Progenitor cell of endocrine pancreas (in vitro differentiated cells): ENCODE measurements around the gene MTX3. TPM values are rescaled to one million over a fixed set of nuclear protein-coding genes. Genes with fewer than 3 reads are reported as not detected.

Experiments
- DNase-seq: peaks from one replicate; pipeline ENCODE4 v3.0.0; 2021; ENCODE audit warnings: low spot score; ENCODE audit not compliant: unreplicated experiment
- H3K27ac Mint-ChIP-seq: 2 replicates; pipeline ENCODE4 v1.8.0; 2021; ENCODE audit warnings: mild to moderate bottlenecking, moderate library complexity, mixed read lengths
- H3K27me3 Mint-ChIP-seq: 2 replicates; pipeline ENCODE4 v1.8.0; 2021; ENCODE audit warnings: mixed read lengths
- H3K36me3 Mint-ChIP-seq: 2 replicates; pipeline ENCODE4 v1.8.0; 2022; ENCODE audit warnings: mixed read lengths; ENCODE audit not compliant: insufficient read depth
- H3K4me1 Mint-ChIP-seq: 2 replicates; pipeline ENCODE4 v1.8.0; 2021; ENCODE audit warnings: low read depth, mixed read lengths
- H3K4me3 Mint-ChIP-seq: 2 replicates; pipeline ENCODE4 v1.8.0; 2021; ENCODE audit warnings: low read depth, mild to moderate bottlenecking, moderate library complexity, mixed read lengths
- H3K9me3 Mint-ChIP-seq: 2 replicates; pipeline ENCODE4 v1.8.0; 2021; ENCODE audit warnings: low read depth, mixed read lengths
- CTCF ChIP-seq: fragments of 200-600 bp; sonication (generic); IDR thresholded peaks from one replicate; pipeline ENCODE4 v1.5.0; 2021; ENCODE audit warnings: antibody characterized with exemption, mild to moderate bottlenecking; ENCODE audit not compliant: unreplicated experiment
- total RNA-seq: library from RNA; stranded (reverse); gene quantifications from 2 replicates; pipeline ENCODE4 v1.2.1, GENCODE V29; 2021

Gene MTX3
- total RNA-seq, 1 donor from 2014 or later, result 24.7 TPM

- H3K27ac Mint-ChIP-seq, result peak within 1 kb of the TSS; percentile 33
- peak within 1 kb of the TSS; percentile 71 for H3K4me3 Mint-ChIP-seq
- no peak for DNase-seq
- no peaks in the 10 kb centered on the region for H3K36me3 Mint-ChIP-seq
- peaks cover 2% of the 10 kb centered on the region for H3K4me1 Mint-ChIP-seq
- no peaks in the 10 kb centered on the region for H3K9me3 Mint-ChIP-seq
- no peak for TF ChIP-seq CTCF
- peaks cover 63% of the 10 kb centered on the region for H3K27me3 Mint-ChIP-seq
Observed at GRCh38 chr5:80034962-80035821, 44.1 kb upstream of the MTX3 start, which contains the start of gene THBS4. THBS4 (plus strand) TSS chr5:80035348; CDS start chr5:80035538, 190 bp downstream.

DNA sequence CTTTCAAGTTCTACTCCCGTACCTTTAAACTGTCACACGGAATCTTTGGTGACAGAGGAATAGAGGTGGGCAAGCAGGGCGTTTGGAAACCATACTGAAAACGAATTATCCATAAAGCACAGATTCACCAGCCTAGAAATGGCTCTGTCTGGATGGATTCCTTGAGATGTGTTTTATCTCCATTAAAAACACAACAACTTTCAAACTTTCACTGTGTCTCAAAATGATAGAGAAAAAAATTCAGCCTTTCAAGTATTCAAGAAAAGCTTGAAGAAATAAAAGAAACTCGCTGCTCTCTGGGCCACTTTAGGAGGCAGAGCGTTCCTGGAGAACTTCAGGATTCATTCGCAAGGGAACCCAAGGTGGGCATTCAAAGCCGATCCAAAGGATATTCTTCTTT lies 43.5 kb upstream of the MTX3 start:
- H3K27me3 Mint-ChIP-seq, result peaks cover 58% of the 10 kb centered on the region
- H3K4me3 Mint-ChIP-seq, result peak overlapping the region; percentile 71
- H3K36me3 Mint-ChIP-seq, result no peaks in the 10 kb centered on the region
- no peak for TF ChIP-seq CTCF
- H3K4me1 Mint-ChIP-seq, result peaks cover 2% of the 10 kb centered on the region
- DNase-seq, result no peak
- H3K9me3 Mint-ChIP-seq, result no peaks in the 10 kb centered on the region
- no peak overlapping the region for H3K27ac Mint-ChIP-seq

DNA sequence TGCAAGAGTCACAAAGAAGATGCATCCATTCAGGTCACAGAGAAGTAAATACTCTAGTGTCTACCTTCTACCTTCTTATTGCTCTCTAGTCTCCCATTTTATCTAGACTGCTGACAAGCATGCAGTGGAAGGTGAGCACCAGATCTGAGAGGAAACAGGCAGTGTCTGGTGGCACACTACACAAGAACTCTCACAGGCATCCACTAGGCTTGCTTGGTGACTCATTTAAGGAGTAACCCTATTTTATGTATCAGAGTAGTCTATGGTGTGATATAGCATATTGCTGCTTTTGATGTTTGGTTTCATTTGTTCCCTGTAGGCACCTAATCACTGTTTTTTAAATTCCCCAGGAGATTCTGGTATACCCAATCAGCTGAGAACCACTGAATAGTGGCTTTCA lies 42.5 kb upstream of the MTX3 start:
- Mint-ChIP-seq H3K4me3 (no peak overlapping the region), H3K9me3 (no peaks in the 10 kb centered on the region), H3K4me1 (peaks cover 3% of the 10 kb centered on the region), H3K27ac (no peak overlapping the region), H3K27me3 (peaks cover 58% of the 10 kb centered on the region), H3K36me3 (no peaks in the 10 kb centered on the region)
- TF ChIP-seq CTCF, result no peak
- no peak for DNase-seq

DNA sequence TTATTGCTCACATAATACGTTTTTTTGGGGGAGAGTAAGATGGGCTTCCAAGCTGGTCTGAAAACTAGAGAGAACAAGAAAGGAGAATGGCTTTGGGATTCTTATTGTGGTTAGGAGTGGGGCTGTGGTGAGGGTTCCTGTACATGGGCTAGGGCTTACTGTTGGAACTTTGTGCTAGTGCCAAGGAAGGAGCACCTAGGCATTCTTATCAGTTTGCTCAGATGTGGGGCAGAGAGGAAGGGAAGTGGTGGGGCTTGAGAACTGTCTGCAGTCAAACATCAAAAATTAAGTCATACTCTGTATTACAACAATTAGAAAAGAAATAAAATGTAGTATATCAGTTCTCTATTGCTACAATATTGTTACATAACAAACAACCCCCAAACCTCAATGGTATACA lies 40.0 kb upstream of the MTX3 start:
- no peak for DNase-seq
- H3K9me3 Mint-ChIP-seq, result no peaks in the 10 kb centered on the region
- H3K4me1 Mint-ChIP-seq, result peaks cover 10% of the 10 kb centered on the region
- no peaks in the 10 kb centered on the region for H3K36me3 Mint-ChIP-seq
- no peak for TF ChIP-seq CTCF
- H3K27me3 Mint-ChIP-seq, result peaks cover 44% of the 10 kb centered on the region
- no peak overlapping the region for H3K4me3 Mint-ChIP-seq
- no peak overlapping the region for H3K27ac Mint-ChIP-seq

DNA sequence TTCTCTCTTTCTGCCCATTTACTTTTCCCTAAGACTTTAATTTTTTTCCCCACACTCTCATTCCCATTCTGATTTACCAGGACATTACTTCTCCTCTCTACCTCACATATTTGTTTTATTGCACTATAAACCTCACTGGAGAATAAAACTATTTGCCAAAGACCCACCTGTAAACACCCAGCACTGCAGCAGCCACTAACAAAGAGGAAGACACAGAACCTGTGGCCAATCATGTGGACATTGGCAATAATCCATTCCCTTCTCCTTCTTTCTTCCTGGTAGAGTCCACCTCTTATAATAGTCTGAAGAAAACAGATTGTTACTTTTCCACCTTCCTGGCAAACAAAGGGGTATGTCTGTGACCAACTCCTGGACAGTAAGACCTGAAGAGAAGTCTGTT lies 35.8 kb upstream of the MTX3 start:
- Mint-ChIP-seq H3K36me3 (no peaks in the 10 kb centered on the region), H3K4me3 (no peak overlapping the region), H3K27me3 (peaks cover 34% of the 10 kb centered on the region), H3K4me1 (peaks cover 8% of the 10 kb centered on the region), H3K27ac (no peak overlapping the region), H3K9me3 (no peaks in the 10 kb centered on the region)
- TF ChIP-seq CTCF, result no peak
- no peak for DNase-seq
